ENCODE data around the gene GYS1.
A peak's percentile ranks its signal among the peaks of the same experiment; 100 is the strongest.

Gene GYS1

DNA sequence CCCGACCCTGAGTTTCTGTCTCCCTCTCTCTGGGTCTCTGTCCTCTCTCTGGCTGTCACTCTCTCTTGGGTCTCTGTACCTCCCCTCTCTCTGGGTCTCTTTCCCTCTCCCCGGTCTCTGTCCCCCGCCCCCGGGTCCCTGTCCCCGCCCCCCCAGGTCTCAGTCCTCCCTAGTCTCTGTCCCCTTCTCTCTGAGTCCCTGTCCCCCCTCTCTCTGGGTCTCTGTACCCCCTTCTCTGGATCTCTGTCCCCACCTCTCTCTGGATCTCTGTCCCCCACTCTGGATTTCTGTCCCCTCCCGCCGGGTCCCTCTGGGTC is 30.3 kb downstream of the GYS1 start:
- DNase-seq: no peak

DNA sequence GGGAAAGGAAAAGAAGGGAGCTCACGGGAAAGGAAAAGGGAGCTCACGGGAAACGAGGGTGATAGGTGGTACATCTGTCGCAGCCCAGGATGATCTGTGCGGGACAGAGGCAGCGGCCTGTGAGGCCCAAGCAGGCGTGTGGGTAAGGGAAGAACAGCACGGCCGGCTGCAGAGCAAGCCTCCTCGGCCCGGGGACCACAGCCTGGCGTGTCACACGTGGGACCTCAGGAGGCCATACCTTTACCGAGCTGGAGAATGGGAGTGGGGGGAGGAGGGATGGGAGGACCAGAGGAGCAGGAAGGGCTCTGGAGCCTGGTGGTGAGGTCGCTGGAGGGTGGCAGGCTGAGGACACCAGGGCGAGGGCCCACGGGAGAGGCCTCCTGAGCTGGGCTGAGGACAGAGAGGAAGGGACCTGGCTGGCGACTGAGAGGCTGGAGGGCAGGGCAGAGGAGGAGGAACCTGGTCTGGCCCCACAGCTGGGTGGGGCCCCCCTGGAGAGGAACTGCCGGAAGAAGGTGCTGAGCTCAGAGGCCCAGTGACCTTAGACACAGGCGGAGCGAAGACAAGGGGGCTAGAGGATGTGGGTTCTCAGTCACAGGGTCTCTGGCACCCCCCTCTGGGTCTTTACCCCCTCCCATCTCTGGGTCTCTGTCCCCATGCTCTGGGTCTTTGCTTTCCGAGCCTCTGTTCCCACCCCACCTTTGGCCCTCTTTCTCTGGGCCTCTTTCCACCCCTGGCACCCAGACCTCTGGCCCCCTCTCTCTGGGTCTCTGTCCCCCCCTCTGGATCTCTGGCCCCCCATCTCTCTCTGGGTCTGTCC is 30.9 kb downstream of the GYS1 start:
- DNase-seq: peak; percentile 56

DNA sequence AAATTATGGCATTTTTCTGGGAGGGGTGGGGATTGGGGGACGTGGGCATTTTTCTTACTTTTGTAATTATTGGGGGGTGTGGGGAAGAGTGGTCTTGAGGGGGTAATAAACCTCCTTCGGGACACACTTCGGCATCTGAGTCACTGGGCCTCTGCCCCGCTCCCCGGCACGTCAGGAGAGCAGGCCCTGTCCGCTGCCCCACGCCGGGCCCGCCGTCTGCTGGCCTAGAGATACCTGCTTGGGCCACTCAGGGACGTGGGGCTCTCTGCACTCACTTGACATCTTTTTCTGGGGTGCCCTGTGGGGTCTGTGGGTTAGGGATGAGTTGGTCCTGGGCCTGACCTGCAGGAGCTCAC is 31.5 kb downstream of the GYS1 start:
- no peak for DNase-seq

DNA sequence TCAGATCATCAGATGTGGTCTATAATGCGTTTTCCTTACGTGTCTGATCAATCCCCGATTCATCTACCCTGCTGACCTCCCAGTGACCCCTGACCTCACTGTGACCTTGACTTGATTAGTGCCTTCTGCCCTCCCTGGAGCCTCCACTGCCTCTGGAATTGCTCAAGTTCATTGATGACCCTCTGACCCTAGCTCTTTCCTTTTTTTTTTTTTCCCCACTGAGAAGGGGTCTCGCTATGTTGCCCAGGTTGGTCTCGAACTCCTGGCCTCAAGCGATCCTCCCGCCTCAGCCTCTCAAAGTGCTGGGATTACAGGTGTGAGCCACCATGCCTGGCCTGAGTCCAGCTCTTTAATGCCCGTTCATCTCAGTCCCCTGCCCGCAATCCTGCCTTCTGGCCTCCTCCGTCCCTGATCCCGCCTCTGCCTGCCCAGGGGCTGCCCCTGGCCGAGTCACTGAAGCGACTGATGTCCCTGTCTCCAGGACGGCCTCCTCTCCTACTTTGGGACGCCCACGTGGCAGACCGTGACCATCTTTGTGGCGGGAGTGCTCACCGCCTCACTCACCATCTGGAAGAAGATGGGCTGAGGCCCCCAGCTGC is 32.0 kb downstream of the GYS1 start:
- no peak for DNase-seq

DNA sequence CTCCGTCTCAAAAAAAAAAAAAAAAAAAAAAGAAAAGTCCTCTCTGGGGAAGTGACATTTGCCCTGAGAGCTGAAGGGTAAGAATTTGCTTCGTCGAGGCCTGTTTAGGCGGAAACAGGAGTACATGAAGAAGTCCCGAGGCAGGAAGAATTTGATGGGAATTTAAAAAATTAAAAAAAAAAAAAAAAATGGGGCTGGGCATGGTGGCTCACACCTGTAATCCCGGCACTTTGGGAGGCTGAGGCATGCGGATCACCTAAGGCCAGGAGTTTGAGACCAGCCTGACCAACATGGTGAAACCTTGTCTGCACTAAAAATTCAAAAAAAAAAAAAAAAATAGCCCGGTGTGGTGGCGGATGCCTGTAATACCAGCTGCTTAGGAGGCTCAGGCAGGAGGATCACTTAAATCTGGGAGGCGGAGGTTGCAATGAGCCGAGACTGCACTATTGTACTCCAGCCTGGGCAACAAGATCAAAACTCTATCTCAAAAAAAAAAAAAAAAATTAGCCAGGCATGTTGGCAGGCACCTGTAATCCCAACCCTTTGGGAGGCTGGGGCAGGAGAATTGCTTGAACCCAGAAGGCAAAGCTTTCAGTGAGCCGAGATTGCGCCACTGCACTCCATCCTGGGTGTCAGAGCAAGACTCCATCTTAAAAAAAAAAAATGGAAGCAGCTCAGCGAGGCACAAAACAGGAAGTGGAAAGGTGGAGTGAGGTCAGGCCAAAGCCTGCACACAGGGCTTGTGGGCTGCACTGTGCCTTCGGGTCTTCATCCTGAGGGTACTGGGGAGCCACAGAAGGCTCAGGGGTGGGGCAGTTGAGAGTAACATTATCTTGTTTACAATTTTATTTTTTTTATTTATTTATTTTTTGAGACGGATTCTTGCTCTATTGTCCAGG is 33.5 kb downstream of the GYS1 start:
- peak; percentile 30 for DNase-seq

DNA sequence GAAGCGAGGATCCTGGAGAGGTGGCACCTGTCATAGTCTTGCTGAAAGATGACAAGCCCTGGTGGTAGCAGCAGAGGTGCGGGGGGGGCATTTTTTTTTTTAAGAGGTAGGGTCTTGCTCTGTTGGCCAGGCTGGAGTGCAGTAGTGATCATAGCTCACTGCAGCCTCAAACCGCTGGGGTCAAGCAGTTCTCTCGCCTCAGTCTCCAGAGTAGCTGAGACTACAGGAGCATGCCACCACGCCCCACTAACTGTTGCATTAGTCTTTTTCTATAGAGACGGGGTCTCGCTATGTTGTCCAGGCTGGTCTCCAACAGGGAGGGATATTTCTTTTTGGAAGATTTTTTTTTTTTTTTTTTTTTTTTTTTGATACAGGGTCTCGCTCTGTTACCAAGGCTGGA is 35.1 kb downstream of the GYS1 start:
- DNase-seq: no peak

DNA sequence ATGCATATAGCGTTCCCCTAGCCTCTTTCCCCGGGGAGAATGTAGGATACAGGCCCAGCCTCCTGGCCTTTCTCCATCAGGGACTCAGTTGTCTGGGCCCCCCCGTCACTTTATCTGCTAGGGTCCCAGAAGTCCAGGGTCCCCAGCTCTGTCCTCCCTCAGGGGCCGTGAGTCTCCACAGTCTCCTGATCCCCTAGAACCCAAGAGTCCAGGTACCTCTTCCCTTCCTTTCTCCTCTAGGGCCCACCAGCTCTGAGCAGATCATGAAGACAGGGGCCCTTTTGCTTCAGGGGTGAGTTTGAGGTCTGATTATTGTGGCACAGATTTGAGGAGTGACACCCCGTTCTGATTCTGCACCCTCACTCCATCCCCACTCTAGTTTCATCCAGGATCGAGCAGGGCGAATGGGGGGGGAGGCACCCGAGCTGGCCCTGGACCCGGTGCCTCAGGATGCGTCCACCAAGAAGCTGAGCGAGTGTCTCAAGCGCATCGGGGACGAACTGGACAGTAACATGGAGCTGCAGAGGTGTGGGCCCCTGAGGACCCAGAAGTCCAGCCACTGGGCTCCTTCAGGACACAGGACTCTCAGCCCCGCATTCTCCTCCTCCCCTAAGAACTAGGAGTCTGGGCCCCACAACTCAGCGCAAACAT is 37.7 kb downstream of the GYS1 start:
- no peak for DNase-seq

DNA sequence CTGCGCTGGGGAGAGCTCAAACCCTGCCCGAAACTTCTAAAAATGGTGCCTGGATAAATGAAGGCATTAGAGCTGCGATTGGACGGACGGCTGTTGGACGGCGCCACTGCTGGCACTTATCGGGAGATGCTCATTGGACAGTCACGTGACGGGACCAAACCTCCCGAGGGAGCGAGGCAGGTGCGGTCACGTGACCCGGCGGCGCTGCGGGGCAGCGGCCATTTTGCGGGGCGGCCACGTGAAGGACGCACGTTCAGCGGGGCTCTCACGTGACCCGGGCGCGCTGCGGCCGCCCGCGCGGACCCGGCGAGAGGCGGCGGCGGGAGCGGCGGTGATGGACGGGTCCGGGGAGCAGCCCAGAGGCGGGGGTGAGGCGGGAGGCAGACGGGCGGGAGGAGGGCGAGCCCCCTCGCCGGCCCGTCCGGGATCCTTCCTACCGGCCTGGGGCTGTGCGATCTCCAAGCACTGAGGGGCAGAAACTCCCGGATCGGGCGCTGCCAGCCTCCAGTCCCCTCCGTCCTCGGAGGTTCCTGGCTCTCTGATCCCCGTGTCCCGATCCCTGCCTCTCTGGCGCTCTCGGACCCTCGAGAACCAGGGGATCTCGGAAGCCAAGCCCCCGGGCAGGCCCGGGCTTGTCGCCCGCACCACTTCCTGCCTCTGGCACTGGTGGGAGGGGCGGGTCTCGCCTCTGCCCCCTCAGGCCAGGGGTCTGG is 38.4 kb downstream of the GYS1 start, which contains the start of gene BAX:
Gene BAX (plus strand): TSS at position 281 of the 713 bp plus-strand sequence. CDS start 54 bp downstream, at position 335.
- peak; percentile 93 for DNase-seq

DNA sequence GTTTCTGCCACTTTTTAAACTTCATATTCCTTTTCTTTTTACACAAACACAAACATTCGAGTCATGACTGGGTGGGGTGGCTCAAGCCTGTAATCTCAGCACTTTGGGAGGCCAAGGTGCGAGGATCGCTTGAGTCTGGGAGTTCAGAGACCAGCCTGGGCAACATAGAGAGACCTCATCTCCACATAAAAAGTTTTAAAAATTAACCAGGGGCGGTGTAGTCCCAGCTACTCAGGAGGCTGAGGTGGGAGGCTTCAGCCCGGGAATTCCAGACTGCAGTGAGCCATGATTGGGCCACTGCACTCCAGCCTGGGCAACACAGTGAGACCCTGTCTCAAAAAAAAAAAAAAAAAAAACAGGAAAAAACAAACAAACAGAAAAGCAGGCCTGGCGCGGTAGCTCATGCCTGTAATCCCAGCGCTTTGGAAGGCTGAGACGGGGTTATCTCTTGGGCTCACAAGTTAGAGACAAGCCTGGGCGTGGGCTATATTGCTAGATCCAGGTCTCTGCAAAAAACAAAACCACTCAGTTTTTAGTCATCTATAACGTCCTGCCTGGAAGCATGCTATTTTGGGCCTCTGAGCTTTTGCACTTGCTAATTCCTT is 39.0 kb downstream of the GYS1 start:
- DNase-seq: no peak

DNA sequence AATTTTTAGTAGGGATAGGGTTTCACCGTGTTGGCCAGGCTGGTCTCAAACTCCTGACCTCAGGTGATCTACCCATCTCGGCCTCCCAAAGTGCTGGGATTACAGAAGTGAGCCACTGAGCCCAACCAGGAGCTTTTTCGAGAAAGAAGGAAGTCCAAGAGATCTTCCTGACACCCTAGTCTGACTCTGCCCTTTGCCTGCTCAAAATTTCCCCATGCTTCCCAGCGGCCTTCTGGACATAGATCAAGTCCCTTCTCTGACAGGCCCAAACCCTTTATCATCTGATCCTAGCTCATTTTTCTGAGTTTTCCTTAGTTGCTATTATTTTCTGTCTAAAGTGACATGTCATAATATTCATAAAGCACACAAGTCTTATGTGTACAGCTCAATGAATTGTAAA is 40.0 kb downstream of the GYS1 start:
- DNase-seq: no peak

DNA sequence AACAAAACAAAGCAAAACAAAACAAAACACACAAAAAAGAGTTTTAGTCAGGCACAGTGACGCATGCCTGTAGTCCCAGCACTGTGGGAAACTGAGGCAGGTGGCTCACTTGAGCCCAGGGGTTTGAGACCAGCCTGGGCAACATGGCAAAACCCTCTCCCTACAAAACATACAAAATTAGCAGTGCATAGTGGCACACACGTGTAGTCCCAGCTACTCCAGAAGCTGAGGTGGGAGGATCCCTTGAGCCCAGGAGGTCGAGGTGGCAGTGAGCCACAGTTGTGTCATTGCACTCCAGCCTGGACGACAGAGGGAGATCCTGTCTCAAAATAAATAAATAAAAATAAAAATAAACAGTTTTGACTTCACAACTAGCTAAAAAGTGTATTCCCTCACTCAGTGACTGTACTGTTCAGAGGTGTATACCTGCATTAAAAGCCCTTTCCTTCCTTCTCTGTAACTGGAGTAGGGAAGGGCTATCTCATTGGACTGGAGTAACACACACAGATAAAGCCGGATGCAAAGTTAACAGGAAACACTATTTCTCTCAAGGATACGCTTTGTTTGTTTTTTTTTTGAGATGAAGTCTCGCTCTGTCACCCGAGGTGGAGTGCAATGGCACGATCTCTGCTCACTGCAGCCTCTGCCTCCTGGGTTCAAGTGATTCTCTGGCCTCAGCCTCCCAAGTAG is 42.1 kb downstream of the GYS1 start:
- no peak for DNase-seq

DNA sequence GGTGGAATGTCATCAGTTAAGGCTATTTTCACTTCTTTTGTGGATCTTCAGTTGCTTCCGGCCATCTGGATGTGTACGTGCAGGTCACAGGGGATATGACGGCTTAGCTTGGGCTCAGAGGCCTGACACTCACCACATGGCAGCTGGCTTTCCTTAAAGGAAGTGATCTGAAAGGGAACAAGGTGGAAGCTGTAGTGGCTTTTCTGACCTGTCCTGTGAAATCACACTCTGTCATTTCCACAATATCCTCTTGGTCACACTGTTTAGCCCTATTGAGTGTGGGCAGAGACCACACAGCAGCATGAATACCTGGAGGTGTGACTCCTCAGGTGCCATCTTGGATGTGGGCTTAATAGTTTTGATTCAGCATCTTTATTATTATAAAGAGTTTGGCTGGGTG is 43.0 kb downstream of the GYS1 start:
- no peak for DNase-seq

DNA sequence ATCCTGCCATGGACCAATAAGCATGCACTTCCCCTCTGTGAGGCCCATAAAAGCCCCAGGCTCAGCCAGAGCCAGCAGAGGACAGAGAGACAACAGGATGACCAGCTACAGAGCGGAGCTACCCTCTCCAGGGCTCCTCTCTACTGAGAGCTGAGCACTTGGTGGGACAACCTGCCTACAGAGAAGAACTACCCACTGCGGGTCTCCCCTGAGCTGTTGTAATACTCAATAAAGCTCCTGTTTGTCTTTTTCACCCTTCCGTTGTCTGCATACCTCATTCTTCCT is 45.9 kb downstream of the GYS1 start:
- DNase-seq: no peak

DNA sequence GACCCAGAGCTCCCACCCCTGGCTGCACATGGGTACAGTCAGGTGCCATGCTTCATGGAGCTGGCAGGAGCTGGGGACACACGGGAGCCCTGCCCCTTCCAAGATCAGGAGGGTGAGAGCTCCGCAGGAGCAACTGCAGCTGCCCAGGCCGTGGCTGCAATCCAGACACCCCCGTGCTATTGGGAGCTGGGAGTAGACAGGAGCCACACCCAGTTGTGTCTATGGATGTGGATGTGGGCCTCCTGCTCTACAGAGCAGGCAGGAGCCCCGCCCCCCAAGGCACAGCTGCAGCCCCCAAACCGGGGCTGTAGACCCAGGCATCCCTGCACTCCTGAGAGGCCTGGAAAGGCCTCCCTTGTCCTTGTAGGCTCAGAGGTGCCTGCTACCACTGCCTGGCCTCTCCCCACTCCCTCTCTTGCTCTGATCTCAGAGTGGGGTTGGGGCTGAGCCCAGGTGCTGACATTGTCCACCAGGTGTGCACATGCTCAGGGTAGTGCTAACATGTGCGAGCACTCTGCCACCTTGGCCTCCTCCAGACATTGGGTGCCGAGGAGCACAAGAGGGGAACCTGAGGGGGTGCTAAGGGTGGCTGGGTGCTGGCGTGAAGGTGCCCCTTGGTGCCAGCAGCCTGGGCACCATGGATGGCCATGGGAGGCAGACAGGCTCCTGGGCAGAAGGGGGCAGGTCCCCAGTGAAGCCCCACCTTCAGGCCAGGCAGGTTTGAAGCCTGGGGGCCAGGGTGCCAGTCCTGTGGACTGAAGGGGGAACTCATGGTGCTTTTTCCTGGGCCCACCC is 46.4 kb downstream of the GYS1 start:
- DNase-seq: no peak

DNA sequence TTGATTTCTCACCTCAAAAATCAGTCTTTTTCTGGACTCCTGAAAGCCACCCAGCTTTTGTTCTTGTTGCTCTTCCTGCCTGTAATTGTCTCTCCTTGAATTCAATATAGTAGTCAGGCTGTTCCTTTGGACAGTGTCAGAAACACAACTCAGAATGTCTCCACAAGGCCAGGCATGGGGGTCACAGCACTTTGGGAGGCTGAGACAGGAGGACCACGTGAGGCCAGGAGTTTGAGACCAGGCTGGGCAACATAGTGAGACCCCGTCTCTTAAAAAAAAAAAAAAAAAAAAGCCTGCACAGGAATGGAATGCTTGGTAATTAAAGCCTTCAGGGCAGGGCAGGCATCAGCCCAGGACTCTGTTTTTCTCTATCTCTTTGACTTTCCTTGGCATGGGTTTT is 47.3 kb downstream of the GYS1 start:
- no peak for DNase-seq

DNA sequence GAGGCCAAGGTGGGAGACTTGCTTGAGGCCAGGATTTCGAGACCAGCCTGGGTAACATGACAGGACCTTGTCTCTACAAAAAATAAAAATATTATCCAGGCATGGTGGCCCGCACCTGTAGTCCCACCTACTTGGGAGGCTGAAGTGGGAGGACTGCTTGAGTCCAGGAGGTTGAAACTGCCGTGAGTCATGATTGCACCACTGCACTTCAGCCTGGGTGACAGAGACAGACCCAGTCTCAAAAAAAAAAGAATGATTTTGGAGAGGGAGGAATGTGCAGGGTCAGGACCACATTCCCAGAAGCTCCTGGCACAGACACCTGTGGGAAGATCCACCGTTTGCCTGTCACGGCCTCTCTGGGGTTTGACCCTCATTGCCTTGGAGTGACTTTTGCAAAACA is 47.7 kb downstream of the GYS1 start:
- no peak for DNase-seq

DNA sequence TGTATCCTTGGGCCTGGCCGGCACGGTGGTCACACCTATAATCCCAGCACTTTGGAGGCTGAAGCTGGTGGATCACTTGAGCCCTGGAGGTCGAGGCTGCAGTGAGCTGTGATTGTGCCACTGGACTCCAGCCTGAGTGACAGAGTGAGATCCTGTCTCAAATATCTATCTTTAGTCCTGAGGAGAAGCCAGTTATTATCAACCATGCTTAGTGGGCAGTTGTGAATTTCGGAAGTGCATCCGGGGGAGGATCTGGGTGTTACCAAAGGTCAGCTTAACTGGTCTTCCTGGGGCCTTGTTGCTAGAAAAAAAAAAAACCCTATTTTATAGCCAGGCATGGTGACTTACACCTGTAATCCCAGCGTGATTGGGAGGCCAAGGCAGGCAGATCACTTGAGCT is 50.0 kb downstream of the GYS1 start:
- no peak for DNase-seq

DNA sequence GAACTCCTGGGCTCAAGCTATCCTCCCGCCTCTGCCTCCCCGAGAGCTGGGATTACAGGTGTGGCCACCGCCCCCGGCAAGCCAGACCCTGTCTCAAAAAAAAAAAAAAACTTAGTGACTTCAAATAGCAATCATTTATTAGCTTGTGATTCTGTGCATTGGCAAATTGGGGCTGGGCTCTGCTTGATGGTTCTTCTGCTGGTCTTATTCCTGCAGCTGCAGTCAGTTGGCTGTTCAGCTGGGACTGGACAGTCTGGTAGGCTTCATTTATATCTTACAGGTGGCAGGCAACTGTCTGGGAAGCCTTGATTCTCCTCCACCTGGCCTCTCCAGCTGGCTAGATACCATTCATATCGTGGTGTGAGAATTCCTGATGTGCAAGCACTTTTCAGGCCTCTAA is 52.2 kb downstream of the GYS1 start:
- DNase-seq: no peak

DNA sequence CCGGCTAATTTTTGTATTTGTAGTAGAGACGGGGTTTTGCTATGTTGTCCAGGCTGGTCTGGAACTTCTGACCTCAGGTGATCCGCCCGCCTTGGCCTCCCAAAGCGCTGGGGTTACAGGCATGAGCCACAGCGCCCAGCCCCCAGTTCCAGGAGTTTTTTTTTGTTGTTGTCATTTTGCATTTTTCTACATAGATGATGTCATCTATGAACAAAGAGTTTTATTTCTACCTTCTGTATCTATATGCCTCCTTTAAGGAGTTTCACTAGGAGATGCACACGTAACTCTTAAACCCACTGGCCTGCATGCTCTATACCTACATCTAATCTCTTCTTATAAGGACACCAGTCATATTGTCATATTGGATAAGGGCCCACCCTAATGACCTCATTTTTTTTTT is 54.9 kb downstream of the GYS1 start:
- no peak for DNase-seq

DNA sequence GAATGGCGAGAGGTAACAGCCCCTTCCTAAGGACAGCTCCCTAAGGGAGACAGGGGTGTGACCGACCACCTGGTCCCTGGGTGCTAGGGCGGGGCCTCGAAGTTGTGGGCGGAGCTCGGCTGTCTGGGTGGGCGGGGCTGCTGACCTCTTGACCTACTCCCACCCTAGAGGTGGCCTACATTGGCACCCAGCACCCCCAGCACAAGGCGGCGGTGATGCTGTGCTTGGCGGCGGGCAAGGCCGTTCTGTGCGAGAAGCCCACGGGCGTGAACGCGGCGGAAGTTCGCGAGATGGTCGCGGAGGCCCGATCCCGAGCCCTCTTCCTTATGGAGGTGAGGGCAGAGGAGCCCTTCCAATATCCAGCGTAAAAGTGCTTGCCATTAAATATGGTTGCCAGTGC is 57.2 kb downstream of the GYS1 start:
- DNase-seq: no peak

DNA sequence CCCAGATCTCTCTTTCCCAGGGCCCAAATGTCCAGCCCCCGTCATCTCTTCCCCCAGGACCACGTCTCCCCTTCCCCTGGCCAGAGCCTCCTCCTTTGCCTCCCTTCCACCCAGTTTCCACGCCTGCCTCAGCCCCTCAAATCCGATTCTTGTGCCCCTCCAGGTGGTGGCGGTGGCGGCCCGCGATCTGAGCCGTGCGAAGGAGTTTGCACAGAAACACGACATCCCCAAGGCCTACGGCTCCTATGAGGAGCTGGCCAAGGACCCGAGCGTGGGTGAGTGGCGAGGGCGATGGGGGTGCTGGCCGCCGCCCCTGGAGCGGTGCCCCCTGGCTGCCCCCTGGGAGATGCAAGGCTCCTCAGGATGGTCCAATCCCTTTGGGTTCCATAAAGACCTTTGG is 58.3 kb downstream of the GYS1 start:
- DNase-seq: no peak

Measured in GDM1 (cell line).